GM08714 (cell line): Measurements from ENCODE around the gene WDR5.

ENCODE experiments used
- H3K4me3 ChIP-seq: fragments of 200-500 bp; sonication (Bioruptor generic); 2 replicates; pipeline ENCODE4 v1.5.1; 2014; ENCODE audit warnings: mild to moderate bottlenecking, low read length, inconsistent platforms
- ZNF274 ChIP-seq: IDR thresholded peaks from 2 replicates; pipeline ENCODE4 v1.6.1; 2012; ENCODE audit warnings: mild to moderate bottlenecking, low read depth, low read length

Gene WDR5

DNA sequence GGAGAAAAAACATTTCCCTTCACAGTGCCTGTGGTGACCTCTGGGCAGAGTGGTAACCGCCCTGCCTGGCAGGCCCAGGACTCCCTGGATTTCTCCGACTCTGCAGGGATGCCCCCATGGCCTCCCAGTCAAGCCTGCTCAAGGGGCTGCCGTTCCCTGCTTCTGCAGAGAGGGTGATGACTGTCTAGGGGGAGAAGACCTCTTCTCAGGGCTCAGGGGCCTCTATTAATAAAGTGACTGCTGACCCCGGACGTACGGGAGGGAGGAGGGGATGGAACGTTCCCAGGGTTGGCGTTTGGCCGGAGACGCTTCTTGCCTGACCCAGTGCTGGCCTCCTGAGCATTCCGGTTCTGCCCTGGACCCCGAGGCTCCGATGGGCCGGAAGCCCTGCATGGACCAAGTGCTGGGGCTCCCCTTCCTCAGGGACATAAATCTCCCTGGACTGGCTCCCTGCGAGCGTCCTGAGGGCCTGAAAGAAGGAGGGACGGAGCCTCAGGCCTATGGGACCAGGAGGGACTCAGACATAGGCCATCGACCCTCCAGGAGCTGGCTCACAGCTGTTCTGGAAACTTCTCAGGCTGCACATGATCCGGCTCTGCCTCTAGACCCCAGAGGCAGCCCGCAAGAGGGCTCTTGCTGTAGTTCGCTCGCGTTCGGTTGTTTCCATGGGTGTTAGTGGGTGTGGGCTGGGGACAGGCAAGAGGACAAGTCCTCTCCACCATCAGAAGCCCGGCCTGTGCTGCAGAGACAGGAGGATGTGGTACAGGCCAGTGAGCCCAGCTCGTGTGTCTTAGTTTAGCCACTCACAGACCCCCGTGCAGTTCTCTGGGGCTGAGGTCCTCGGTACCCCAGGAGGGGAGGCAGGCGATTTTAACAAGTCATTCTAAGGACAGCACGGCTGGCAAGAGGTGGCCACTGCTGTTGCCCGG lies 36.6 kb downstream of the WDR5 start:
- no peak for TF ChIP-seq ZNF274

GRCh38 chr9:134173127-134174072 lies 37.5 kb downstream of the WDR5 start:
- no peak for TF ChIP-seq ZNF274
- H3K4me3 ChIP-seq = no peak overlapping the region

More for the DNA sequence above, 36.6 kb downstream of the WDR5 start:
- H3K4me3 ChIP-seq = no peak overlapping the region

DNA sequence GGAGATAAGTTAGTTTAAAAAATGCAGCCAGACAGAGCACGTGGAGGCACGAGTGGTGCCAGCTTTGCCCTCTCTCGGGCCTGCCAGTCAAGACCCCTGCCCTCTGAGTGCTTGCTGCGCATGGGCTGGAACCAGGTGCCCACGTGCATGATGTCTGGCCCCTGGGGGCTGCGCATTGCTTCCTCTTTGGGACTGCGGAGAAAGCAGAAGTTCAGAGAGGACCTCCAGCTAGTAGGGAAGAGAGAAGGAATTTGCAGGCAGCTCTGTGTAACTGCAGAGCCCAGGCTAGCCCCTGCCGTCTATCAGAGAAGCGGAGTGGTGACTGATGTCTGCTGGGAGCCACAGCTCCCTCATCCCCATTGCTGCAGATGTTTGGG lies 38.2 kb downstream of the WDR5 start:
- no peak for TF ChIP-seq ZNF274

GRCh38 chr9:134174526-134175290 lies 38.8 kb downstream of the WDR5 start:
- TF ChIP-seq ZNF274 = no peak
- no peak overlapping the region for H3K4me3 ChIP-seq

More for the DNA sequence above, 38.2 kb downstream of the WDR5 start:
- no peak overlapping the region for H3K4me3 ChIP-seq

GRCh38 chr9:134175291-134175807 lies 39.5 kb downstream of the WDR5 start:
- TF ChIP-seq ZNF274 = no peak
- no peak overlapping the region for H3K4me3 ChIP-seq

DNA sequence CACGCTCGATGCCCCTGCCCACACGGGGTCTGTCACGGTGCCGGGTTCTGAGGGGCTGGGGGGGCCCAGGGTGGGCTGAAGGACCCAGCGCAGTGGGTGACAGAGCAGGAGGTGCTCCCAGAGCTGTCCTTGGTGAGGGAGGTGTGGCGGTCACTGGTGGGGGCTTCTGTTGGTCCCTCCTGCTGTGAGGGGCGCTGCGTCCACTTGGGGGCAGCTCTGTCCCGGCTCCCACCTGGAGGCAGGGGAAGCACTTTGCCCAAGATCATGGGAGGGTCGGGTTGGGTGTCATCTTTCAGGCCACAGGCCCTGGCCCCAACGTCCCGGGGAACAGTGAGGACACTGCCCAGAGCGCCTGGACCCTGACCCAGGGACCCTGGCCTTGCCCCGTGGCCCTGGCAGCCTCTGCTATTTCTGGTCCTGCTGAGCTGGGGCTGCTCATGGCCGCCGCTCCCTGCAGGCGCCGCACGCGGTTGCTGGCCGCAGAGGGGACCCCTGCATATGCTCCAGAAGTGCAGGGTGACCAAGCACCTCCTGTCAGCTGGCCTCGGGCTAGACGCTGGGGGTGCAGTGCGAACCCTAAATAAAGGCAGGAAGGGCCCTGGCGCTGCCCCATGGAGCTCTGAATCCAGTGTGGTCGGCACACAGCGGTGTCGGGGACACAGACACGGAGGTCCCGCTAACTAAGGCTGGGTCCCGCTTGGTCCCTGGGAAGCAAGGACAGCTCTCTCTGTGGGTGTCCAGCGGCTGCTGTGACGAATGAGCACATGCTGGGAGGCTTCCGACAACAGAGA lies 40.1 kb downstream of the WDR5 start:
- no peak for TF ChIP-seq ZNF274

DNA sequence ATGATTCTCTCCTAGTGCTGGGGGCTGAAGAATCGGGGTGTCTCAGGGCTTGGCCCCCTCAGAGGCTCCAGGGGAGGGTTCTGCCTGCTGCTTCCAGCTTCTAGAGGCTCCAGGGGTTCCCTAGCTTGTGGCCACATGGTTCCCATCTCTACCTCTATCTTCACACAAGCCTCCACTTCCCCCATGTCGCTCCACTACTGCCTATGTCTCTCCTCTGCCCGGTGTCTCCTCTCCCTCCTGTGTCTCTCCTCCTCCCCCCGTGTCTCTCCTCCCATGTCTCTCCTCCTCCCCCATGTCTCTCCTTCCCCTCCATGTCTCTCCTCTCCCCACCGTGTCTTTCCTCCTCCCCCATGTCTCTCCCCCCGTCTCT lies 40.7 kb downstream of the WDR5 start:
- TF ChIP-seq ZNF274 = no peak
- no peak overlapping the region for H3K4me3 ChIP-seq

More for the DNA sequence above, 40.1 kb downstream of the WDR5 start:
- no peak overlapping the region for H3K4me3 ChIP-seq

GRCh38 chr9:134177186-134177585 lies 41.3 kb downstream of the WDR5 start:
- H3K4me3 ChIP-seq = no peak overlapping the region
- TF ChIP-seq ZNF274 = no peak

DNA sequence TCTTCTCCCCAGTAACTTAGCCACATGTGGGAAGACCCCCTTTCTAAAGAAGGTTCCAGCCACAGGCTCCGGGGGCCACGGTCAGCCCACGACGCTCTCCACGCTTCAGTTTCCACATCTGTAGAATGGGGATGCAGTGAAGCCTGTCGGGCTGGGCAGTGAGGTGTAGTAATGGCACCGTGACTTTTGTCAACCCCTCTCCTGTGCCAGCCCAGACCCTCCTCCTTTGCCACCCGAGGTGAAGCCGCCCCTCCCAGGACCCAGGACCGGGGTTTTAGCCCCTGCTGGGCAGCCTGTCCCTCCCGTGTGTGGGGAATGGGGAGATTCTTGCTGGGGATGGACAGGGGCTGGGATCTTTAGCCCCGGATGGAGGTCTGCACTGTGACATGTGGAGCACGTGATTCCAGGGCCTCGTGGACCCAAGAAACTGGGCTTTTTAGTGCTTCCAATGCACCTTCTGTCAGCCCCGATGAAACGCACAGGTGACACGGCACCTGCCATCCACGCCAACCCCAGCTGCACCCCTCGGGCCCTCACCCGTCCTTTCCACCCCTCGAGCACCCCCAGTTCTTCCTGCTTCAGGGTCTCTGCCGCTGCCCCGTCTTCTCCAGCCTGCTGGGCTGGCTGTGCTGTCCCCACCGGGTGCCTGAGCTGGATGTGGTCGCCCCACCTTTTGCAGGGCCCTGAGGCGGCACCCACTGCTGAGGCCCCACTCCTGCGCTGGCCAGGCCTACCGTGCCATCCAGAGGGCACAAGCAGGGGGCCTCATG lies 41.9 kb downstream of the WDR5 start:
- TF ChIP-seq ZNF274 = no peak
- no peak overlapping the region for H3K4me3 ChIP-seq

- no peak overlapping the region for H3K4me3 ChIP-seq
- no peak for TF ChIP-seq ZNF274
Measured at GRCh38 chr9:134178394-134178767, 42.5 kb downstream of the WDR5 start.

- TF ChIP-seq ZNF274 = no peak
- H3K4me3 ChIP-seq = no peak overlapping the region
Measured at GRCh38 chr9:134178768-134179551, 43.1 kb downstream of the WDR5 start.

DNA sequence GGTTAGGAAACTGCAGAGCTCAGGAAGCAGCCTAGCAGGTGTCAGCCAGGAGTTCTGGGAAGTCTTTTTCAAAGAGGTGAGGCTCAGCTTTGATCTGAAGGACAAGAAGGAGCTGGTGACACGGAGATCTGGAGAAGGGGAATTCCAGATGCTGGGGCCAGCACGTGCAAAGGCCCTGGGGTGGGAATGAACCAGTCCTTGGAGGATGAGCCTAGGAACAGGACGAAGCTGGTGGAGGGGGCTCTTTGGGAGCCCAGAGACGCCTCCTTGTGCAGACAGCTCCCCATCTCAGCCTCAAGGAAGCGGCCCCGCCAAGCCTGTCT lies 43.7 kb downstream of the WDR5 start:
- TF ChIP-seq ZNF274 = no peak
- no peak overlapping the region for H3K4me3 ChIP-seq
